Measurements from ENCODE around the gene IQCK.

- TF ChIP-seq EZH2 (IDR thresholded peaks at IDR 0.05; ENCODE audit: low read length, missing control alignments) (no peak), CTCF (conservative IDR thresholded peaks at IDR 0.05 in 1 of 2, IDR thresholded peaks at IDR 0.05 in 1 of 2; ENCODE audit: low read depth in 1 of 2, low read length in 2 of 2) (no peak)
Measured at GRCh38 chr16:19757762-19758595, 39.9 kb downstream of the IQCK start.

All from fibroblast of lung (primary cell).